Non-pigmented ciliary epithelial cell (primary cell): ENCODE data around the gene GPRC5C.
"Not testable (repeated sequence)": the region's sequence is repeated elsewhere in the genome, so short reads cannot be mapped to it uniquely, and the experiment has no call there.

ENCODE experiments used
- DNase-seq: peaks from one replicate; pipeline ENCODE4 v3.0.0-alpha.2; 2010; ENCODE audit warnings: low read depth

GPRC5C gene

GRCh38 chr17:74474043-74474792 lies 42.3 kb downstream of the GPRC5C start:
- DNase-seq, result no peak

GRCh38 chr17:74475189-74475588 lies 43.3 kb downstream of the GPRC5C start:
- DNase-seq, result no peak

GRCh38 chr17:74477411-74477810 lies 45.5 kb downstream of the GPRC5C start:
- DNase-seq, result no peak

GRCh38 chr17:74478420-74479100 lies 46.7 kb downstream of the GPRC5C start:
- DNase-seq, result no peak

- DNase-seq, result no peak
Measured at GRCh38 chr17:74480290-74480689, 48.4 kb downstream of the GPRC5C start.

GRCh38 chr17:74481621-74482020 lies 49.7 kb downstream of the GPRC5C start:
- no peak for DNase-seq

- DNase-seq, result no peak
Measured at GRCh38 chr17:74484066-74484465, 52.2 kb downstream of the GPRC5C start.

GRCh38 chr17:74485022-74485743 lies 53.3 kb downstream of the GPRC5C start:
- no peak for DNase-seq

GRCh38 chr17:74485841-74486240 lies 54.0 kb downstream of the GPRC5C start:
- no peak for DNase-seq

GRCh38 chr17:74488276-74488675 lies 56.4 kb downstream of the GPRC5C start:
- DNase-seq, result not testable (repeated sequence)

- no peak for DNase-seq
Measured at GRCh38 chr17:74490716-74491115, 58.8 kb downstream of the GPRC5C start.

- DNase-seq, result no peak
Measured at GRCh38 chr17:74491626-74492025, 59.7 kb downstream of the GPRC5C start.

GRCh38 chr17:74493331-74493833 lies 61.5 kb downstream of the GPRC5C start:
- no peak for DNase-seq
